Keratinocyte (primary cell): Measurements from ENCODE around the gene CGAS. TPM values are rescaled to one million over a fixed set of nuclear protein-coding genes. Genes with fewer than 3 reads are reported as not detected.
A peak's percentile ranks its signal among the peaks of the same experiment; 100 is the strongest.

Experiments used
- DNase-seq: peaks from one replicate; pipeline ENCODE4 v3.0.0-alpha.2; 2011; ENCODE audit warnings: low read depth, missing footprints, low spot score
- FAIRE-seq: peaks from 2 replicates; lab custom pipeline; 2011; peaks lifted over from hg19 to GRCh38; lab: Jason Lieb, UNC
- H2AFZ ChIP-seq: 2 replicates; pipeline ENCODE4 v1.6.0; 2012; ENCODE audit warnings: low read length, control low read depth, inconsistent platforms; ENCODE audit not compliant: control insufficient read depth
- H3K27ac ChIP-seq: 2 replicates; pipeline ENCODE4 v1.5.1; 2011; ENCODE audit warnings: low read length; ENCODE audit not compliant: control insufficient read depth, insufficient read depth
- H3K27me3 ChIP-seq: 3 replicates; pipeline ENCODE4 v1.6.0; 2011; ENCODE audit warnings: low read length; ENCODE audit not compliant: control insufficient read depth, insufficient read depth; ENCODE audit errors: extremely low read depth
- H3K36me3 ChIP-seq, 2 experiments: 2 replicates in 1 of 2; 3 replicates in 1 of 2; pipeline ENCODE4 v1.5.1; 2011; ENCODE audit warnings: low read length in 2 of 2, mild to moderate bottlenecking in 1 of 2; ENCODE audit not compliant: control insufficient read depth in 2 of 2, insufficient read depth in 2 of 2; ENCODE audit errors: extremely low read depth in 1 of 2
- H3K4me1 ChIP-seq: 3 replicates; pipeline ENCODE4 v1.5.1; 2011; ENCODE audit warnings: low read length; ENCODE audit not compliant: control insufficient read depth, insufficient read depth; ENCODE audit errors: extremely low read depth
- H3K4me2 ChIP-seq: 3 replicates; pipeline ENCODE4 v1.6.0; 2011; ENCODE audit warnings: low read depth, low read length; ENCODE audit not compliant: control insufficient read depth, insufficient read depth; ENCODE audit errors: extremely low read depth
- H3K4me3 ChIP-seq, 3 experiments: fragments of 200-600 bp in 1 of 3; sonication (generic) in 1 of 3; 2 replicates in 2 of 3; 3 replicates in 1 of 3; pipeline ENCODE4 v1.5.1; 2011 to 2016; ENCODE audit warnings: low read length in 3 of 3, mild to moderate bottlenecking in 3 of 3, control low read depth in 2 of 3, inconsistent platforms in 1 of 3, low read depth in 1 of 3, mixed read lengths in 1 of 3, mixed run types in 1 of 3, moderate library complexity in 1 of 3; ENCODE audit not compliant: control insufficient read depth in 2 of 3, insufficient read depth in 2 of 3; ENCODE audit errors: extremely low read depth in 1 of 3
- H3K79me2 ChIP-seq: 2 replicates; pipeline ENCODE4 v1.6.0; 2012; ENCODE audit warnings: low read length; ENCODE audit not compliant: control insufficient read depth, insufficient read depth
- H3K9ac ChIP-seq: 3 replicates; pipeline ENCODE4 v1.6.0; 2011; ENCODE audit warnings: low read length; ENCODE audit not compliant: control insufficient read depth, insufficient read depth; ENCODE audit errors: extremely low read depth
- H3K9me1 ChIP-seq: 3 replicates; pipeline ENCODE4 v1.6.0; 2011; ENCODE audit warnings: low read length; ENCODE audit not compliant: control insufficient read depth, insufficient read depth; ENCODE audit errors: extremely low read depth
- H3K9me3 ChIP-seq: 2 replicates; pipeline ENCODE4 v1.5.1; 2012; ENCODE audit warnings: low read depth, low read length; ENCODE audit not compliant: control insufficient read depth
- H4K20me1 ChIP-seq: 3 replicates; pipeline ENCODE4 v1.6.0; 2011; ENCODE audit warnings: low read length; ENCODE audit not compliant: control insufficient read depth, insufficient read depth; ENCODE audit errors: extremely low read depth
- EZH2 ChIP-seq: IDR thresholded peaks from one replicate; pipeline ENCODE4 v1.6.1; 2012; ENCODE audit warnings: inconsistent platforms, mild to moderate bottlenecking, low read length, moderate library complexity
- dilution Hi-C: fragments of 300-500 bp; cut with MboI; formaldehyde crosslinking; loops from one replicate; pipeline ENCODE4 v1.7.0; 2020; ENCODE audit warnings: low sequenced_read_pairs; ENCODE audit not compliant: extremely low pct_ligation_motif_present
- polyA plus RNA-seq, 5 experiments: library from polyadenylated mRNA; depleted of rRNA in 3 of 5; stranded (reverse) in 3 of 5; stranded (forward) in 1 of 5; unstranded in 1 of 5; fragments of >200 nt; gene quantifications; 1 replicate in 1 of 5; 2 replicates in 3 of 5; 3 replicates in 1 of 5; pipeline versions ENCODE4 v1.2.1 to v1.2.3, GENCODE V29; 2011 to 2012; ENCODE audit warnings: missing spikeins in 2 of 5, low read depth in 1 of 5, low replicate concordance in 1 of 5
- TF ChIP-seq, protein P1 (sequence below), 3 experiments: IDR thresholded peaks in 1 of 3; conservative IDR thresholded peaks in 1 of 3; optimal IDR thresholded peaks in 1 of 3; 2 replicates in 2 of 3; 3 replicates in 1 of 3; pipeline versions ENCODE3 to v1.5.1; 2011; ENCODE audit warnings: low read length in 3 of 3, mild to moderate bottlenecking in 3 of 3, moderate library complexity in 2 of 3, control low read depth in 1 of 3, inconsistent platforms in 1 of 3; ENCODE audit not compliant: insufficient read depth in 2 of 3; ENCODE audit errors: extremely low read depth in 1 of 3

CGAS gene
- polyA plus RNA-seq, 1 donor (not counting 4 experiments of a cell fraction or from before 2014, with no cell fraction given): 1.1 TPM

DNA sequence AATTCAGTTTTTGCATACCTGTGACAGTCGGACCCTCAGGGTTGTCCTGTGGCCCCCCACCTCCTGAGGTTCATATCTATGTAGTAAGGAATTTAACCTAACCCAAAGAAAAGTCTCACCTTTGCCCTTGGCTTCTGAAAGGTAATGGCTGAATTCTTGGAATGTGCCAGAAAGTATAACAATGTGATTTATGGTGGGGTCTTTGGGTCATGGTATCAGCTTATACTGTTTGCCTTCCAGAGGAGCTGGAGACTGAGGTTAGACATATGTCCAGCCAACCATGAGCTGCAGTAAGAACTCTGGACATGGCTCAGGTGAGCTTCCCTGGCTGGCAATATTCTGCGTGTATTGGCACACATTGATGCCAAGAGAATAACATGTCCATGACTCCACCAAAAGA is 30.6 kb downstream of the CGAS start:
- H3K9ac ChIP-seq: no peak overlapping the region
- dilution Hi-C loops: no loop called here
- peak; percentile 23 for FAIRE-seq
- H3K79me2 ChIP-seq: no peaks in the 10 kb centered on the region
- no peaks in the 10 kb centered on the region for H3K27me3 ChIP-seq
- no peaks in the 10 kb centered on the region for H3K36me3 ChIP-seq
- no peaks in the 10 kb centered on the region for H3K9me3 ChIP-seq
- DNase-seq: no peak
- no peak for TF ChIP-seq EZH2
- TF ChIP-seq, protein P1, sequence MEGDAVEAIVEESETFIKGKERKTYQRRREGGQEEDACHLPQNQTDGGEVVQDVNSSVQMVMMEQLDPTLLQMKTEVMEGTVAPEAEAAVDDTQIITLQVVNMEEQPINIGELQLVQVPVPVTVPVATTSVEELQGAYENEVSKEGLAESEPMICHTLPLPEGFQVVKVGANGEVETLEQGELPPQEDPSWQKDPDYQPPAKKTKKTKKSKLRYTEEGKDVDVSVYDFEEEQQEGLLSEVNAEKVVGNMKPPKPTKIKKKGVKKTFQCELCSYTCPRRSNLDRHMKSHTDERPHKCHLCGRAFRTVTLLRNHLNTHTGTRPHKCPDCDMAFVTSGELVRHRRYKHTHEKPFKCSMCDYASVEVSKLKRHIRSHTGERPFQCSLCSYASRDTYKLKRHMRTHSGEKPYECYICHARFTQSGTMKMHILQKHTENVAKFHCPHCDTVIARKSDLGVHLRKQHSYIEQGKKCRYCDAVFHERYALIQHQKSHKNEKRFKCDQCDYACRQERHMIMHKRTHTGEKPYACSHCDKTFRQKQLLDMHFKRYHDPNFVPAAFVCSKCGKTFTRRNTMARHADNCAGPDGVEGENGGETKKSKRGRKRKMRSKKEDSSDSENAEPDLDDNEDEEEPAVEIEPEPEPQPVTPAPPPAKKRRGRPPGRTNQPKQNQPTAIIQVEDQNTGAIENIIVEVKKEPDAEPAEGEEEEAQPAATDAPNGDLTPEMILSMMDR (optimal IDR thresholded peaks at IDR 0.05 in 1 of 3, IDR thresholded peaks at IDR 0.05 in 1 of 3, conservative IDR thresholded peaks at IDR 0.05 in 1 of 3; ENCODE audit: extremely low read depth in 1 of 3, insufficient read depth in 2 of 3, low read length in 3 of 3): no peak
- no peak overlapping the region for H2AFZ ChIP-seq
- H3K9me1 ChIP-seq: no peaks in the 10 kb centered on the region
- no peaks in the 10 kb centered on the region for H3K4me1 ChIP-seq
- H4K20me1 ChIP-seq: no peaks in the 10 kb centered on the region
- no peak overlapping the region for H3K4me2 ChIP-seq
- no peak overlapping the region for H3K27ac ChIP-seq
- no peak overlapping the region for H3K4me3 ChIP-seq

DNA sequence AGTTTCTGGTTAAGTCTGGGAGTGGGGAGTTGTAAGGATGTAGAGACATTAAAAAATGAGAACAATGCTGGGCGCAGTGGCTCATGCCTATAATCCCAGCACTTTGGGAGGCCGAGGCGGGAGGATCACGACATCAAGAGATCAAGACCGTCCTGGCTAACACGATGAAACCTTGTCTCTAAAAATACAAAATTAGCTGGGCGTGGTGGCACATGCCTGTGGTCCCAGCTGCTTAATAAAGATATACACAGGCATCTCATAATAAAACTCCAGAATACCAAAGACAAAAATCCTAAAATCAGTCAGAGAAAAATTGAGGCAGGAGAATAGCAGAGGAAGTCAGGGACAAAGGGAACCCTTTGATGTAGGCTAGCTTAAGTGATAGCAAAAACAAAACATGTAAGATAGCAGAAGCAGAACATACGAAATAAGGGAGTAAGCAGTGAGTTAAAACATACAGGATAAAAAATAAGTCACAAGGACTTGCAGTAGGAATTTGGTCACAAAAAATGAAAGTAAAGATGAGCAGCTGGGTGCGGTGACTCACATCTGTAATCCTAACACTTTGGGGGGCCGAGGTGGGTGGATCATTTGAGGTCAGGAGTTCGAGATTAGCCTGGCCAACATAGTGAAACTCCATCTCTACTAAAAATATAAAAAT is 33.9 kb downstream of the CGAS start:
- no peaks in the 10 kb centered on the region for H3K9me1 ChIP-seq
- no peak overlapping the region for H3K4me3 ChIP-seq
- H2AFZ ChIP-seq: no peak overlapping the region
- H3K27ac ChIP-seq: no peak overlapping the region
- no peak for DNase-seq
- H3K9ac ChIP-seq: no peak overlapping the region
- no peaks in the 10 kb centered on the region for H4K20me1 ChIP-seq
- no peaks in the 10 kb centered on the region for H3K4me1 ChIP-seq
- no peaks in the 10 kb centered on the region for H3K9me3 ChIP-seq
- FAIRE-seq: no peak
- TF ChIP-seq, protein P1 (optimal IDR thresholded peaks at IDR 0.05 in 1 of 3, IDR thresholded peaks at IDR 0.05 in 1 of 3, conservative IDR thresholded peaks at IDR 0.05 in 1 of 3; ENCODE audit: extremely low read depth in 1 of 3, insufficient read depth in 2 of 3, low read length in 3 of 3): no peak
- TF ChIP-seq EZH2: no peak
- H3K4me2 ChIP-seq: no peak overlapping the region
- H3K27me3 ChIP-seq: no peaks in the 10 kb centered on the region
- H3K79me2 ChIP-seq: no peaks in the 10 kb centered on the region
- H3K36me3 ChIP-seq: no peaks in the 10 kb centered on the region
- dilution Hi-C loops: no loop called here
